IMR-90 (cell line): ENCODE results near the gene PSPH. TPM values are rescaled to one million over a fixed set of nuclear protein-coding genes. Genes with fewer than 3 reads are reported as not detected.

Experiments
- ATAC-seq: fragments of 200-7000 bp; cut with Tn5 transposase; 2 replicates; pipeline ENCODE4 v1.9.1; 2020; ENCODE audit warnings: low read depth, mild to moderate bottlenecking, moderate library complexity
- BruUV-seq: library from RNA; stranded (reverse); fragments of 400-500 nt; replicated peaks from 2 replicates; lab custom pipeline; 2021; lab: Mats Ljungman, UMichigan
- CTCF ChIA-PET: fragments of 300-600 bp; formaldehyde crosslinking; extraction: SDS; loops from one replicate; lab custom pipeline; 2021; ENCODE audit warnings: antibody characterized with exemption; lab: Yijun Ruan, JAX
- POLR2A ChIA-PET: fragments of 300-600 bp; sonication (Branson Sonifier 250); formaldehyde crosslinking; loops from one replicate; lab custom pipeline; 2022; ENCODE audit warnings: antibody characterized with exemption; ENCODE audit not compliant: unreplicated experiment; lab: Charles Lee
- DNase-seq: peaks from one replicate; pipeline ENCODE4 v3.0.0; 2013
- H2AFZ ChIP-seq: replicated peaks from 2 replicates; pipeline ENCODE3; 2013; ENCODE audit warnings: low read length, mild to moderate bottlenecking; ENCODE audit not compliant: poor library complexity
- H2AK5ac ChIP-seq: 2 replicates; pipeline ENCODE4 v1.6.1; 2013; ENCODE audit warnings: low read depth, low read length, inconsistent platforms
- H2AK9ac ChIP-seq: replicated peaks from 2 replicates; pipeline ENCODE3; 2013; ENCODE audit warnings: mild to moderate bottlenecking, low read depth, low read length, moderate library complexity; ENCODE audit not compliant: poor library complexity
- H2BK120ac ChIP-seq: 2 replicates; pipeline ENCODE4 v1.6.1; 2013; ENCODE audit warnings: low read depth, low read length, inconsistent platforms
- H2BK15ac ChIP-seq: 3 replicates; pipeline ENCODE4 v1.6.1; 2013; ENCODE audit warnings: low read depth, low read length, inconsistent platforms
- H2BK20ac ChIP-seq: 2 replicates; pipeline ENCODE4 v1.6.1; 2013; ENCODE audit warnings: low read depth, mild to moderate bottlenecking, inconsistent platforms, low read length, moderate library complexity
- H2BK5ac ChIP-seq: 2 replicates; pipeline ENCODE4 v1.6.1; 2013; ENCODE audit warnings: mild to moderate bottlenecking, low read depth, low read length, inconsistent platforms; ENCODE audit not compliant: poor library complexity, severe bottlenecking
- H3K14ac ChIP-seq: replicated peaks from 2 replicates; pipeline ENCODE4 v1.6.1; 2013; ENCODE audit warnings: low read depth, low read length, inconsistent platforms
- H3K18ac ChIP-seq: 2 replicates; pipeline ENCODE4 v1.6.1; 2013; ENCODE audit warnings: low read depth, low read length, control low read depth
- H3K23ac ChIP-seq: 2 replicates; pipeline ENCODE4 v1.6.1; 2013; ENCODE audit warnings: low read depth, low read length, inconsistent platforms
- H3K27ac ChIP-seq: 2 replicates; pipeline ENCODE4 v1.5.1; 2013; ENCODE audit warnings: mild to moderate bottlenecking, control low read depth, low read length; ENCODE audit not compliant: insufficient read depth
- H3K27me3 ChIP-seq: 2 replicates; pipeline ENCODE4 v1.6.1; 2013; ENCODE audit warnings: low read length; ENCODE audit not compliant: control insufficient read depth, insufficient read depth
- H3K36me3 ChIP-seq: 2 replicates; pipeline ENCODE4 v1.6.1; 2013; ENCODE audit warnings: low read length, mixed read lengths; ENCODE audit not compliant: control insufficient read depth, insufficient read depth
- H3K4ac ChIP-seq: 2 replicates; pipeline ENCODE4 v1.6.1; 2013; ENCODE audit warnings: low read depth, low read length, inconsistent platforms
- H3K4me1 ChIP-seq: 2 replicates; pipeline ENCODE4 v1.6.1; 2013; ENCODE audit warnings: low read length, mixed read lengths; ENCODE audit not compliant: control insufficient read depth, insufficient read depth
- H3K4me2 ChIP-seq: 2 replicates; pipeline ENCODE4 v1.6.1; 2013; ENCODE audit warnings: low read depth, mild to moderate bottlenecking, control low read depth, low read length, moderate library complexity
- H3K4me3 ChIP-seq: 2 replicates; pipeline ENCODE4 v1.5.1; 2013; ENCODE audit warnings: low read depth, mild to moderate bottlenecking, control low read depth, low read length, moderate library complexity; ENCODE audit not compliant: insufficient read depth
- H3K56ac ChIP-seq: 2 replicates; pipeline ENCODE4 v1.6.1; 2013; ENCODE audit warnings: low read length, inconsistent platforms; ENCODE audit not compliant: insufficient read depth; ENCODE audit errors: extremely low read depth
- H3K79me1 ChIP-seq, 2 experiments: 2 replicates each; pipeline ENCODE4 v1.6.1; 2013; ENCODE audit warnings: low read length in 2 of 2, inconsistent platforms in 1 of 2, low read depth in 1 of 2
- H3K9ac ChIP-seq: 2 replicates; pipeline ENCODE4 v1.6.1; 2013; ENCODE audit warnings: low read depth, low read length, control low read depth
- H3K9me1 ChIP-seq: 2 replicates; pipeline ENCODE4 v1.6.1; 2013; ENCODE audit warnings: low read length, inconsistent platforms; ENCODE audit not compliant: insufficient read depth
- H3K9me3 ChIP-seq: 2 replicates; pipeline ENCODE4 v1.6.1; 2013; ENCODE audit warnings: low read length; ENCODE audit not compliant: control insufficient read depth, insufficient read depth
- H4K20me1 ChIP-seq: 2 replicates; pipeline ENCODE4 v1.6.1; 2013; ENCODE audit warnings: low read length, inconsistent platforms; ENCODE audit not compliant: insufficient read depth
- H4K5ac ChIP-seq: 2 replicates; pipeline ENCODE4 v1.6.1; 2013; ENCODE audit warnings: mild to moderate bottlenecking, low read depth, low read length, control low read depth
- H4K8ac ChIP-seq, 2 experiments: 2 replicates each; pipeline ENCODE4 v1.6.1; 2013; ENCODE audit warnings: low read depth in 2 of 2, low read length in 2 of 2, control low read depth in 1 of 2, inconsistent platforms in 1 of 2
- H4K91ac ChIP-seq: 2 replicates; pipeline ENCODE4 v1.6.1; 2013; ENCODE audit warnings: low read depth, low read length, inconsistent platforms; ENCODE audit not compliant: insufficient read depth
- MAZ ChIP-seq: IDR thresholded peaks from 2 replicates; pipeline ENCODE4 v1.6.1; 2012; ENCODE audit warnings: low read depth, mild to moderate bottlenecking, low read length, improper control_type of control experiment, moderate library complexity, borderline replicate concordance
- NFE2L2 ChIP-seq: fragments of 150-350 bp; IDR thresholded peaks from 2 replicates; pipeline ENCODE4 v1.6.1; 2016; ENCODE audit warnings: low read depth, mild to moderate bottlenecking, low read length
- POLR2A ChIP-seq: IDR thresholded peaks from 2 replicates; pipeline ENCODE4 v1.6.1; 2012; ENCODE audit warnings: mild to moderate bottlenecking, low read depth, low read length
- RAD21 ChIP-seq: IDR thresholded peaks from 2 replicates; pipeline ENCODE4 v1.6.1; 2012; ENCODE audit warnings: low read length, improper control_type of control experiment
- RCOR1 ChIP-seq: IDR thresholded peaks from 2 replicates; pipeline ENCODE4 v1.6.1; 2012; ENCODE audit warnings: mild to moderate bottlenecking, low read length, improper control_type of control experiment; ENCODE audit not compliant: insufficient replicate concordance
- RFX5 ChIP-seq: IDR thresholded peaks from 2 replicates; pipeline ENCODE4 v1.8.0; 2012; ENCODE audit warnings: low read depth, mild to moderate bottlenecking, low read length, moderate library complexity
- WGBS, 2 experiments: methylation state at CpG; one replicate each; pipeline versions ENCODE4 v1.1.5 to v1.1.7; 2013; ENCODE audit warnings: missing lambda C conversion rate in 2 of 2; ENCODE audit not compliant: insufficient read length in 1 of 2; ENCODE audit errors: extremely low coverage in 2 of 2; 5-methylcytosine and 5-hydroxymethylcytosine counted together
- dilution Hi-C: fragments of 300-500 bp; cut with HindIII; formaldehyde crosslinking; loops from one replicate; pipeline ENCODE4 v1.14.3; 2018; ENCODE audit warnings: low sequenced_read_pairs; ENCODE audit not compliant: unreplicated experiment
- in situ Hi-C: fragments of 300-500 bp; cut with MboI; formaldehyde crosslinking; loops from 3 replicates; pipeline ENCODE4 v1.14.3; 2019; ENCODE audit warnings: low sequenced_read_pairs, inconsistent platforms, mixed read lengths
- intact Hi-C: fragments of 100-400 bp; cut with micrococcal nuclease; formaldehyde crosslinking; loops from 2 replicates; pipeline ENCODE4 v1.10.0; 2022
- polyA plus RNA-seq, 3 experiments: library from polyadenylated mRNA; depleted of rRNA; stranded (reverse); fragments of >200 nt; gene quantifications; 2 replicates each; pipeline ENCODE4 v1.2.3, GENCODE V29; 2012; ENCODE audit warnings: low replicate concordance in 1 of 3
- total RNA-seq: library from RNA; depleted of rRNA; stranded (reverse); fragments of >200 nt; gene quantifications from 2 replicates; pipeline ENCODE4 v1.2.3, GENCODE V29; 2012

Gene PSPH
- total and polyA plus RNA-seq, 2 of the 4 experiments (the other 2 are of a cell fraction) = 31.8 to 48.4 TPM

DNA sequence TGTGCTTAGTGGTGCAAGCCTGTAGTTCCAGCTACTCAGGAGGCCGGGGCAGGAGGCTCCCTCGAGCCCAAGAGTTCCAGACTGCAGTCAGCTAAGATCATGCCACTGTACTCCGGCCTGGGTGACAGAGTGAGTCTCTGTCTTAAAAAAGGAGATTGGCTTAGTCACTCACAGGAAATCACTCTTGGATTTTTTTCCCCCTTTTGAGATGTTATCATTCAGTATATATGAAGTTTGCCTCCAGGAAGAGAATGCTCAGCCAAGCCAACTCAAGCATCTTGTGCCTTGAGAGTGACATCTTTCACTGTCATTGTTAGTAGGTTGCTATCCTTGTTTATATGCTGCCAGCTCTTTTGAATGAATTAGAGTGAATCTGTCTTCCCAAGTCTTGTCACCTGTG, 58.9 kb downstream of the PSPH start:
- no peak for ATAC-seq
- 70% methylated on average over 2 of the region's 3 CpGs; no CpG with 5 or more reads in 1 of the 2 experiments for WGBS, 2 experiments
- no peak overlapping the region for H2AK9ac ChIP-seq
- peaks cover 45% of the 10 kb centered on the region for H3K36me3 ChIP-seq
- H3K4ac ChIP-seq = no peak overlapping the region
- H3K4me1 ChIP-seq = no peaks in the 10 kb centered on the region
- H3K56ac ChIP-seq = no peak overlapping the region
- no peak overlapping the region for H4K8ac ChIP-seq
- H2BK120ac ChIP-seq = no peak overlapping the region
- H3K23ac ChIP-seq = no peak overlapping the region
- no peak overlapping the region for H3K9ac ChIP-seq
- no peak overlapping the region for H3K4me3 ChIP-seq
- H3K4me2 ChIP-seq = no peak overlapping the region
- no peak overlapping the region for H3K27ac ChIP-seq
- dilution Hi-C loops = no loop called here
- no peak overlapping the region for H2BK20ac ChIP-seq
- BruUV-seq = no TSS peak
- H4K5ac ChIP-seq = no peak overlapping the region
- no peak overlapping the region for H2AK5ac ChIP-seq
- H3K18ac ChIP-seq = no peak overlapping the region
- in situ Hi-C loops = no loop called here
- no peak overlapping the region for H2BK15ac ChIP-seq
- POLR2A ChIA-PET = no interaction called here
- no peaks in the 10 kb centered on the region for H3K27me3 ChIP-seq
- no peaks in the 10 kb centered on the region for H4K20me1 ChIP-seq
- H2AFZ ChIP-seq = no peak overlapping the region
- intact Hi-C loops = no loop called here
- CTCF ChIA-PET = no interaction called here
- no peak overlapping the region for H3K14ac ChIP-seq
- H3K9me3 ChIP-seq = no peaks in the 10 kb centered on the region
- no peak overlapping the region for H2BK5ac ChIP-seq
- no peak overlapping the region for H4K91ac ChIP-seq
- no peak for DNase-seq
- H3K9me1 ChIP-seq = peaks cover 3% of the 10 kb centered on the region; the same call in 1 of the 2 replicates
- TF ChIP-seq MAZ (no peak), POLR2A (no peak), RFX5 (no peak), RCOR1 (no peak), RAD21 (no peak), NFE2L2 (no peak)
- H3K79me1 ChIP-seq = no peaks in the 10 kb centered on the region
